Upper lobe of left lung (tissue), 6 donors: ENCODE measurements around the gene PLN. TPM values are rescaled to one million over a fixed set of nuclear protein-coding genes. Genes with fewer than 3 reads are reported as not detected.

Experiments used
- ATAC-seq, 2 donors: fragments of 200-7000 bp; cut with Tn5 transposase; one replicate each; pipeline ENCODE4 v1.9.1; 2022; ENCODE audit warnings: mild to moderate bottlenecking in 2 of 2, moderate library complexity in 2 of 2; ENCODE audit not compliant: low FRiP score in 2 of 2
- DNase-seq, 2 donors: peaks; one replicate each; pipeline ENCODE4 v3.0.0-alpha.2; 2019 to 2020
- H3K27ac ChIP-seq, 4 donors: fragments of 200-600 bp; sonication (generic); one replicate each; pipeline ENCODE4 v1.5.1; 2016 to 2019
- H3K27me3 ChIP-seq, 4 donors: fragments of 200-600 bp; sonication (generic); one replicate each; pipeline ENCODE4 v1.5.1; 2017 to 2019
- H3K36me3 ChIP-seq, 4 donors: fragments of 200-600 bp; sonication (generic); one replicate each; pipeline ENCODE4 v1.5.1; 2016 to 2019
- H3K4me1 ChIP-seq, 4 donors: fragments of 200-600 bp; sonication (generic); one replicate each; pipeline ENCODE4 v1.5.1; 2018 to 2019
- H3K4me3 ChIP-seq, 4 donors: fragments of 200-600 bp; sonication (generic); one replicate each; pipeline ENCODE4 v1.5.1; 2017 to 2019; ENCODE audit warnings: mild to moderate bottlenecking in 2 of 4, moderate library complexity in 1 of 4
- H3K9me3 ChIP-seq, 4 donors: fragments of 200-600 bp; sonication (generic); one replicate each; pipeline ENCODE4 v1.5.1; 2018 to 2019
- CTCF ChIP-seq, 6 experiments: fragments of 450-650 bp in 4 of 6; fragments of 200-600 bp in 2 of 6; sonication (generic) in 2 of 6; IDR thresholded peaks; one replicate each; pipeline ENCODE4 v1.5.1; 2016 to 2019; ENCODE audit warnings: antibody characterized with exemption in 6 of 6
- EP300 ChIP-seq, 4 donors: sonication (generic); formaldehyde crosslinking; IDR thresholded peaks; one replicate each; pipeline ENCODE4 v1.5.1; 2017; ENCODE audit warnings: antibody characterized with exemption in 4 of 4, control low read depth in 2 of 4
- POLR2A ChIP-seq, 4 donors: fragments of 450-650 bp; IDR thresholded peaks; one replicate each; pipeline ENCODE4 v1.5.1; 2016 to 2017; ENCODE audit warnings: antibody characterized with exemption in 4 of 4, mild to moderate bottlenecking in 2 of 4
- POLR2AphosphoS5 ChIP-seq, 2 donors: sonication (generic); formaldehyde crosslinking; IDR thresholded peaks; one replicate each; pipeline ENCODE4 v1.5.1; 2017; ENCODE audit warnings: antibody characterized with exemption in 2 of 2
- WGBS, 2 donors: methylation state at CpG; one replicate each; pipeline ENCODE4 v1.1.5; 2017 to 2018; 5-methylcytosine and 5-hydroxymethylcytosine counted together
- total RNA-seq, 6 donors: library from RNA; depleted of rRNA in 4 of 6; stranded (reverse); fragments of >200 nt in 4 of 6; gene quantifications; one replicate each; pipeline versions ENCODE4 v1.1.0 to v1.2.1, GENCODE V29; 2016 to 2021
- donor health status: DM: no; HTN: no; CAD: no; lungs with moderate emphysema.
- donor health status: DM: no; HTN: yes; CAD: no; lungs with severe emphysema.

The PLN gene
- total RNA-seq, 6 donors from 2014 or later, result 1.9 to 9.9 (median 3.8) TPM; not detected in 1

DNA sequence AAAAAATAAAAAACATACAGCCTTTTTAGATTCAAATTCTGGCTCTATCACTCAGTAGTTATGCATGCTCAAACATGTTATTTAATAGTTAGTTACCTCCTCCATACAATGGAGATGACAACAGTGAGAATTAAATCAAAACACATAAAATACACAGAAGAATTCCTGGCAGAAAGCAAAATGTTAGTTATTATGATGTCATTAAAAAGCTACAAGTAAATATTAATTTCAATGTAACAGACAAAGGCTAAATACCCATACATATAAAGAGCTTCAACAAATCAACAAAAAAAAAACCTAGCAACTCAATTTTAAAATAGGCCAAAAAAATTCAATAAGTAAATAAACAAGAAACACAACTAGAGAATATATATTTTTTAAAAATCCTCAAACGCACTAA, 21.4 kb downstream of the PLN start:
- no peak overlapping the region for H3K27ac ChIP-seq
- peaks cover 0 to 9% (median 0%) of the 10 kb centered on the region in 4 donors for H3K4me1 ChIP-seq
- H3K4me3 ChIP-seq, result no peak overlapping the region
- TF ChIP-seq POLR2A (IDR thresholded peaks at IDR 0.05) (no peak), POLR2AphosphoS5 (IDR thresholded peaks at IDR 0.05) (no peak), EP300 (IDR thresholded peaks at IDR 0.05) (no peak), CTCF (IDR thresholded peaks at IDR 0.05) (no peak)
- 94 to 100% methylated on average over 1 of the region's 1 CpG for WGBS, 2 donors
- H3K36me3 ChIP-seq, result peaks cover 0 to 10% (median 0%) of the 10 kb centered on the region in 4 donors
- H3K27me3 ChIP-seq, result no peaks in the 10 kb centered on the region
- DNase-seq (no peak), ATAC-seq (no peak)
- H3K9me3 ChIP-seq, result peaks cover 10 to 12% (median 10%) of the 10 kb centered on the region in 4 donors

DNA sequence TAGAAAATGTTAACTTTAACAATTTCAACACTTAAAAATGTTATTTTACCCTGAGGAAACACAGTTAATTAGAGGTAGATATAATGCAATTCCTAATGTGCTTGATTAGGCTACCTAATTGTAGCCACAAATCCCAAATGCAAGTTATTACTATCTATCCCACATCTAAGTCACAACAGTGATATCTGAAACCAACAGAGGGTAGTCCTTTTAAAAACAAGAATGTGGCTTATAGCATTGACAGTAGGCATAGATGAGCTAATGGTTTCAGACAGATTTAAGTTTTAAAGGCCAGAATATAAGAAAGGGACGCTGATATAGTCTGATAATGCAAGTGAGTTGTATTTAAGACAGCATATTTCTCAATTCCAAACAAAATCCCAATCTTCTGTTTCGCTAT, 23.0 kb downstream of the PLN start:
- no peak for ATAC-seq
- WGBS, 2 donors, result 91 to 98% methylated on average over 2 of the region's 2 CpGs
- DNase-seq, result no peak
- peaks cover 0 to 9% (median 0%) of the 10 kb centered on the region in 4 donors for H3K4me1 ChIP-seq
- no peak for TF ChIP-seq POLR2AphosphoS5 (IDR thresholded peaks at IDR 0.05)
- TF ChIP-seq POLR2A (IDR thresholded peaks at IDR 0.05), result no peak
- TF ChIP-seq CTCF (IDR thresholded peaks at IDR 0.05), result no peak
- TF ChIP-seq EP300 (IDR thresholded peaks at IDR 0.05), result no peak
- peaks cover 13 to 24% (median 19%) of the 10 kb centered on the region in 4 donors for H3K9me3 ChIP-seq
- H3K36me3 ChIP-seq, result no peaks in the 10 kb centered on the region
- no peak overlapping the region for H3K27ac ChIP-seq
- H3K27me3 ChIP-seq, result no peaks in the 10 kb centered on the region
- no peak overlapping the region for H3K4me3 ChIP-seq

GRCh38 chr6:118574051-118574865, 26.2 kb downstream of the PLN start:
- 93 to 96% methylated on average over 13 of the region's 13 CpGs for WGBS, 2 donors

DNA sequence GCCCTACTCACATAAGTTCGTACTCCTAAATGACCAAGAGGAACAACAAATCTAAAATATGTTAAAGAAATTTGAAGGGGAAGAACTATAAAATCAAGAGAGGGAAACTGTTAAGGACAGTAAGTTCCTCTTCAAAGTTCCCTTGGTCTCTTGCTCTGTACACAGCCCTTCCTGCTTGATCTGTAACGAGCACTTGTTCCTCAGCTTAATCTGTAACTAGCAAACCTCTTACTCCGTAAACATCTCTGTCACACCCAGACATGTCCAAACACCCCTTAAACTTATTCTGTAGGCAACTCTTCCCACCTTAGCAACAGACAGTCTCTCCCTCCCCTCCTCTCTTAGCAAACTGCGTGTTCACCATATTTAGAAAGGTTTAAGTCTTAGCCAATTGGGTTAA, 29.9 kb downstream of the PLN start:
- WGBS, 2 donors, result 58 to 60% methylated on average over 4 of the region's 4 CpGs
- Histone ChIP-seq H3K4me1 (peaks cover 11 to 20% (median 14%) of the 10 kb centered on the region in 4 donors), H3K4me3 (no peak overlapping the region), H3K36me3 (no peaks in the 10 kb centered on the region), H3K27me3 (no peaks in the 10 kb centered on the region), H3K27ac (no peak overlapping the region), H3K9me3 (peaks cover 19 to 49% (median 34%) of the 10 kb centered on the region in 4 donors)
- ATAC-seq, result no peak
- DNase-seq, result no peak
- TF ChIP-seq CTCF (IDR thresholded peaks at IDR 0.05) (no peak), POLR2AphosphoS5 (IDR thresholded peaks at IDR 0.05) (no peak), EP300 (IDR thresholded peaks at IDR 0.05) (no peak), POLR2A (IDR thresholded peaks at IDR 0.05) (no peak)

More at GRCh38 chr6:118574051-118574865, 26.2 kb downstream of the PLN start:
- H3K36me3 ChIP-seq, result no peaks in the 10 kb centered on the region
- H3K27ac ChIP-seq, result no peak overlapping the region
- TF ChIP-seq POLR2AphosphoS5 (IDR thresholded peaks at IDR 0.05), result no peak
- no peak for TF ChIP-seq POLR2A (IDR thresholded peaks at IDR 0.05)
- no peak for TF ChIP-seq EP300 (IDR thresholded peaks at IDR 0.05)
- TF ChIP-seq CTCF (IDR thresholded peaks at IDR 0.05), result no peak
- no peak for DNase-seq
- H3K9me3 ChIP-seq, result peaks cover 19 to 44% (median 31%) of the 10 kb centered on the region in 4 donors
- no peaks in the 10 kb centered on the region for H3K4me1 ChIP-seq
- H3K27me3 ChIP-seq, result no peaks in the 10 kb centered on the region
- H3K4me3 ChIP-seq, result no peak overlapping the region
- no peak for ATAC-seq
